HG03064 (cell line): ENCODE results near the gene HOXD3.

ENCODE experiments used
- ATAC-seq: cut with Tn5 transposase; IDR thresholded peaks from one replicate; pipeline ENCODE4 v1.9.1; 2021; ENCODE audit warnings: low read depth; ENCODE audit not compliant: unreplicated experiment

HOXD3 gene

GRCh38 chr2:176161825-176162626, 4.9 kb downstream of the HOXD3 start:
- ATAC-seq: no peak

GRCh38 chr2:176162911-176163671, 6.0 kb downstream of the HOXD3 start:
- no peak for ATAC-seq

- no peak for ATAC-seq
Observed at GRCh38 chr2:176163672-176164056, 6.6 kb downstream of the HOXD3 start.

- ATAC-seq: no peak
Observed at GRCh38 chr2:176164201-176164600, 7.1 kb downstream of the HOXD3 start.

GRCh38 chr2:176164611-176165369, 7.7 kb downstream of the HOXD3 start:
- ATAC-seq: no peak

GRCh38 chr2:176165370-176166050, 8.4 kb downstream of the HOXD3 start:
- no peak for ATAC-seq

- no peak for ATAC-seq
Observed at GRCh38 chr2:176166272-176166671, 9.2 kb downstream of the HOXD3 start.

- ATAC-seq: no peak
Observed at GRCh38 chr2:176167398-176167797, 10.3 kb downstream of the HOXD3 start.

- no peak for ATAC-seq
Observed at GRCh38 chr2:176169181-176169580, 12.1 kb downstream of the HOXD3 start.

- no peak for ATAC-seq
Observed at GRCh38 chr2:176169711-176170110, 12.6 kb downstream of the HOXD3 start.

GRCh38 chr2:176170602-176171305, 13.6 kb downstream of the HOXD3 start:
- no peak for ATAC-seq

GRCh38 chr2:176171351-176172006, 14.4 kb downstream of the HOXD3 start:
- no peak for ATAC-seq

GRCh38 chr2:176172007-176172894, 15.1 kb downstream of the HOXD3 start:
- ATAC-seq: no peak

GRCh38 chr2:176172895-176173566, 15.9 kb downstream of the HOXD3 start:
- ATAC-seq: no peak

GRCh38 chr2:176173567-176174381, 16.7 kb downstream of the HOXD3 start:
- no peak for ATAC-seq

- no peak for ATAC-seq
Observed at GRCh38 chr2:176174382-176174823, 17.3 kb downstream of the HOXD3 start.
